ENCODE measurements around the gene SCAF11.
"Not testable (repeated sequence)": the region's sequence is repeated elsewhere in the genome, so short reads cannot be mapped to it uniquely, and the experiment has no call there.

Gene SCAF11

GRCh38 chr12:45990468-45991283 lies at the start of gene SCAF11:
Gene SCAF11, minus strand, starts transcription at chr12:45990574. Its CDS starts 26,407 bp downstream, at chr12:45964167.
- peak; percentile 100 for DNase-seq

- not testable (repeated sequence) for DNase-seq
These were observed 46.7 kb upstream of the SCAF11 start for GRCh38 chr12:46037066-46037465.

GRCh38 chr12:46027172-46027571 lies 36.8 kb upstream of the SCAF11 start:
- no peak for DNase-seq

- no peak for DNase-seq
These were observed 33.7 kb upstream of the SCAF11 start for GRCh38 chr12:46024099-46024498.

- DNase-seq, result no peak
These were observed 30.4 kb upstream of the SCAF11 start for GRCh38 chr12:46020768-46021167.

- not testable (repeated sequence) for DNase-seq
These were observed 28.3 kb upstream of the SCAF11 start for GRCh38 chr12:46018712-46019111.

- DNase-seq, result not testable (repeated sequence)
These were observed 27.5 kb upstream of the SCAF11 start for GRCh38 chr12:46017866-46018375.

- no peak for DNase-seq
These were observed 15.4 kb upstream of the SCAF11 start for GRCh38 chr12:46005823-46006222.

- no peak for DNase-seq
These were observed 14.9 kb upstream of the SCAF11 start for GRCh38 chr12:46005151-46005797.

- DNase-seq, result no peak
These were observed 14.3 kb upstream of the SCAF11 start for GRCh38 chr12:46004715-46005114.

- DNase-seq, result not testable (repeated sequence)
These were observed 9.7 kb upstream of the SCAF11 start for GRCh38 chr12:46000076-46000475.

GRCh38 chr12:45994736-45995135 lies 4.4 kb upstream of the SCAF11 start:
- no peak for DNase-seq

GRCh38 chr12:45991284-45992249 lies 1.2 kb upstream of the SCAF11 start:
- DNase-seq, result peak; percentile 83

GRCh38 chr12:45989721-45990467 lies 480 bp downstream of the SCAF11 start:
- peak; percentile 71 for DNase-seq

GRCh38 chr12:45989287-45989686 lies 1.1 kb downstream of the SCAF11 start:
- DNase-seq, result no peak

- no peak for DNase-seq
These were observed 2.1 kb downstream of the SCAF11 start for GRCh38 chr12:45988264-45988663.

- DNase-seq, result no peak
These were observed 3.0 kb downstream of the SCAF11 start for GRCh38 chr12:45987340-45987727.

GRCh38 chr12:45986641-45987339 lies 3.6 kb downstream of the SCAF11 start:
- no peak for DNase-seq

GRCh38 chr12:45981075-45981837 lies 9.1 kb downstream of the SCAF11 start:
- no peak for DNase-seq

- no peak for DNase-seq
These were observed 9.8 kb downstream of the SCAF11 start for GRCh38 chr12:45980540-45980939.

- no peak for DNase-seq
These were observed 12.3 kb downstream of the SCAF11 start for GRCh38 chr12:45978108-45978507.

Measured in stimulated activated CD8-positive, alpha-beta memory T cell treated with anti-CD3 and anti-CD28 coated beads, Interleukin-4, amount 100 ng/mL, for 48 hours (primary cell).